Measurements from ENCODE around the gene CAT. TPM values are rescaled to one million over a fixed set of nuclear protein-coding genes. Genes with fewer than 3 reads are reported as not detected.

Gene CAT
- total and polyA plus RNA-seq, 8 donors: 24.9 to 122 (median 74.7) TPM

Small RNA genes within 50 kb of the gene (small RNA-seq; reads per million reads assigned to genes)
- gene AL035079.1: 0 reads per million in 4 donors

Other genes starting within 250 kb of the CAT start
- 10 to 100 TPM in 2 of 5 donors, 1 to 10 TPM in 2, under 1 TPM in 1; 0.58 to 12.7 (median 6.4) TPM for gene ABTB2, start 80.9 kb upstream of the CAT start, total RNA-seq
- 1 to 10 TPM; 1.2 to 2.0 (median 1.9) TPM for gene ABTB2, start 80.9 kb upstream of the CAT start, polyA plus RNA-seq
- under 1 TPM in 1 of 5 donors, not detected in 4; 0.55 TPM for gene ELF5, start 74.9 kb downstream of the CAT start, total RNA-seq
- under 1 TPM in 2 of 3 donors, not detected in 1; 0.19 to 0.78 TPM for gene ELF5, start 74.9 kb downstream of the CAT start, polyA plus RNA-seq
- gene EHF, start 182.2 kb downstream of the CAT start, total RNA-seq: 100 to 1,000 TPM in 3 of 5 donors, 10 to 100 TPM in 2; 36.2 to 142 (median 113) TPM
- 10 to 100 TPM; 15.5 to 22.8 (median 19.4) TPM for gene EHF, start 182.2 kb downstream of the CAT start, polyA plus RNA-seq